HG03045 (cell line): ENCODE measurements around the gene GBA2.

Experiments used
- ATAC-seq: cut with Tn5 transposase; IDR thresholded peaks from one replicate; pipeline ENCODE4 v1.9.1; 2021; ENCODE audit warnings: mild to moderate bottlenecking, moderate library complexity; ENCODE audit not compliant: unreplicated experiment

The GBA2 gene

GRCh38 chr9:35695943-35696401, 53.1 kb downstream of the GBA2 start:
- no peak for ATAC-seq

- no peak for ATAC-seq
Observed at GRCh38 chr9:35691757-35692301, 57.2 kb downstream of the GBA2 start.

- ATAC-seq: no peak
Observed at GRCh38 chr9:35691334-35691650, 57.7 kb downstream of the GBA2 start.

- ATAC-seq: no peak
Observed at GRCh38 chr9:35690614-35691333, 58.3 kb downstream of the GBA2 start.

- ATAC-seq: no peak
Observed at GRCh38 chr9:35690294-35690613, 58.8 kb downstream of the GBA2 start.

GRCh38 chr9:35689542-35690293, 59.3 kb downstream of the GBA2 start, which contains the start of gene TPM2:
Gene TPM2, minus strand, starts transcription at chr9:35689925. Its CDS starts 108 bp downstream, at chr9:35689817.
- ATAC-seq: no peak

GRCh38 chr9:35688558-35689541, 60.2 kb downstream of the GBA2 start:
- no peak for ATAC-seq

GRCh38 chr9:35687972-35688557, 61.0 kb downstream of the GBA2 start:
- no peak for ATAC-seq

GRCh38 chr9:35687306-35687705, 61.7 kb downstream of the GBA2 start:
- ATAC-seq: no peak
